PC-3 (cell line): Measurements from ENCODE around the gene CEP112. TPM values are rescaled to one million over a fixed set of nuclear protein-coding genes. Genes with fewer than 3 reads are reported as not detected.

ENCODE experiments used
- ATAC-seq: fragments of 200-7000 bp; cut with Tn5 transposase; 2 replicates; pipeline ENCODE4 v1.9.1; 2020; ENCODE audit warnings: mild to moderate bottlenecking, moderate library complexity
- BruUV-seq: library from RNA; stranded (reverse); fragments of 400-500 nt; replicated peaks from 2 replicates; lab custom pipeline; 2021; lab: Mats Ljungman, UMichigan
- CTCF ChIA-PET: fragments of 300-600 bp; sonication (Branson Sonifier 250); formaldehyde crosslinking; loops from one replicate; lab custom pipeline; 2022; ENCODE audit warnings: antibody characterized with exemption; lab: Charles Lee
- POLR2A ChIA-PET: fragments of 300-600 bp; sonication (Branson Sonifier 250); formaldehyde crosslinking; loops from one replicate; lab custom pipeline; 2022; ENCODE audit warnings: antibody characterized with exemption; ENCODE audit not compliant: unreplicated experiment; lab: Charles Lee
- DNase-seq: peaks from one replicate; pipeline ENCODE4 v3.0.0-alpha.2; 2015
- H2AFZ ChIP-seq: fragments of 300-600 bp; sonication (generic); 2 replicates; pipeline ENCODE4 v1.6.0; 2016; ENCODE audit warnings: antibody characterized with exemption, low read length
- H3F3A ChIP-seq: fragments of 300-600 bp; sonication (generic); one replicate; pipeline ENCODE4 v1.6.0; 2017; ENCODE audit warnings: antibody characterized with exemption, low read length, control low read depth, mild to moderate bottlenecking; ENCODE audit not compliant: unreplicated experiment
- H3K27ac ChIP-seq: fragments of 300-600 bp; sonication (generic); 2 replicates; pipeline ENCODE4 v1.5.1; 2016; ENCODE audit warnings: mild to moderate bottlenecking, low read length
- H3K27me3 ChIP-seq: fragments of 300-600 bp; sonication (generic); 2 replicates; pipeline ENCODE4 v1.6.1; 2016; ENCODE audit warnings: low read length, mixed read lengths
- H3K36me3 ChIP-seq: fragments of 300-600 bp; sonication (generic); 2 replicates; pipeline ENCODE4 v1.6.1; 2016; ENCODE audit warnings: low read depth, mixed run types, low read length, mixed read lengths
- H3K4me1 ChIP-seq: fragments of 300-600 bp; sonication (generic); 2 replicates; pipeline ENCODE4 v1.5.1; 2016; ENCODE audit warnings: low read length; ENCODE audit not compliant: insufficient read depth
- H3K4me2 ChIP-seq: fragments of 300-600 bp; sonication (generic); 2 replicates; pipeline ENCODE4 v1.6.0; 2016; ENCODE audit warnings: low read length
- H3K4me3 ChIP-seq: fragments of 300-600 bp; sonication (generic); 2 replicates; pipeline ENCODE4 v1.5.1; 2016; ENCODE audit warnings: mild to moderate bottlenecking, low read length, mixed read lengths
- H3K79me2 ChIP-seq: fragments of 300-600 bp; sonication (generic); 2 replicates; pipeline ENCODE4 v1.6.1; 2017; ENCODE audit warnings: low read length, mixed read lengths
- H3K9ac ChIP-seq: fragments of 300-600 bp; sonication (generic); 2 replicates; pipeline ENCODE4 v1.6.0; 2016; ENCODE audit warnings: mild to moderate bottlenecking, low read length
- H3K9me2 ChIP-seq: fragments of 300-600 bp; sonication (generic); replicated peaks from 2 replicates; pipeline ENCODE4 v1.6.1; 2016; ENCODE audit warnings: mixed run types, low read length, mixed read lengths
- H3K9me3 ChIP-seq: fragments of 300-600 bp; sonication (generic); 2 replicates; pipeline ENCODE4 v1.6.1; 2016; ENCODE audit warnings: low read length, mixed read lengths
- H4K20me1 ChIP-seq: fragments of 300-600 bp; sonication (generic); 2 replicates; pipeline ENCODE4 v1.6.1; 2016; ENCODE audit warnings: low read length, mixed read lengths
- EZH2 ChIP-seq: fragments of 300-600 bp; sonication (generic); IDR thresholded peaks from one replicate; pipeline ENCODE4 v1.6.1; 2017; ENCODE audit warnings: antibody characterized with exemption, mild to moderate bottlenecking, low read length; ENCODE audit not compliant: unreplicated experiment
- EZH2phosphoT487 ChIP-seq: fragments of 300-600 bp; sonication (generic); IDR thresholded peaks from 2 replicates; pipeline ENCODE4 v1.6.1; 2018; ENCODE audit warnings: mild to moderate bottlenecking, antibody characterized with exemption, low read length, borderline replicate concordance
- intact Hi-C: fragments of 100-400 bp; cut with micrococcal nuclease; formaldehyde crosslinking; loops from 2 replicates; pipeline ENCODE4 v1.9.0; 2023
- total RNA-seq: library from RNA; depleted of rRNA; stranded (reverse); fragments of >200 nt; gene quantifications from 2 replicates; pipeline ENCODE4 v1.2.3, GENCODE V29; 2014
- TF ChIP-seq, protein P1 (sequence below): fragments of 300-600 bp; sonication (generic); conservative IDR thresholded peaks from 2 replicates; pipeline ENCODE4 v1.5.1; 2017; ENCODE audit warnings: antibody characterized with exemption, low read depth, mild to moderate bottlenecking, low read length

CEP112 gene
- total RNA-seq, 1 experiment from 2014 or later, result 6.5 TPM

- Histone ChIP-seq H3K79me2 (no peaks in the 10 kb centered on the region), H3K27ac (no peak overlapping the region), H3K4me3 (no peak overlapping the region), H3F3A (peaks cover 9% of the 10 kb centered on the region), H3K9me3 (peaks cover 6% of the 10 kb centered on the region), H3K4me2 (no peak overlapping the region), H3K4me1 (no peaks in the 10 kb centered on the region), H2AFZ (no peak overlapping the region), H3K9ac (no peak overlapping the region), H4K20me1 (no peaks in the 10 kb centered on the region), H3K36me3 (no peaks in the 10 kb centered on the region), H3K9me2 (no peaks in the 10 kb centered on the region), H3K27me3 (no peaks in the 10 kb centered on the region)
- no peak for ATAC-seq
- ChIA-PET CTCF (no interaction called here), POLR2A (no interaction called here)
- DNase-seq, result no peak
- BruUV-seq, result no TSS peak
- TF ChIP-seq EZH2 (no peak), EZH2phosphoT487 (no peak)
- TF ChIP-seq, protein P1, sequence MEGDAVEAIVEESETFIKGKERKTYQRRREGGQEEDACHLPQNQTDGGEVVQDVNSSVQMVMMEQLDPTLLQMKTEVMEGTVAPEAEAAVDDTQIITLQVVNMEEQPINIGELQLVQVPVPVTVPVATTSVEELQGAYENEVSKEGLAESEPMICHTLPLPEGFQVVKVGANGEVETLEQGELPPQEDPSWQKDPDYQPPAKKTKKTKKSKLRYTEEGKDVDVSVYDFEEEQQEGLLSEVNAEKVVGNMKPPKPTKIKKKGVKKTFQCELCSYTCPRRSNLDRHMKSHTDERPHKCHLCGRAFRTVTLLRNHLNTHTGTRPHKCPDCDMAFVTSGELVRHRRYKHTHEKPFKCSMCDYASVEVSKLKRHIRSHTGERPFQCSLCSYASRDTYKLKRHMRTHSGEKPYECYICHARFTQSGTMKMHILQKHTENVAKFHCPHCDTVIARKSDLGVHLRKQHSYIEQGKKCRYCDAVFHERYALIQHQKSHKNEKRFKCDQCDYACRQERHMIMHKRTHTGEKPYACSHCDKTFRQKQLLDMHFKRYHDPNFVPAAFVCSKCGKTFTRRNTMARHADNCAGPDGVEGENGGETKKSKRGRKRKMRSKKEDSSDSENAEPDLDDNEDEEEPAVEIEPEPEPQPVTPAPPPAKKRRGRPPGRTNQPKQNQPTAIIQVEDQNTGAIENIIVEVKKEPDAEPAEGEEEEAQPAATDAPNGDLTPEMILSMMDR, result no peak
- intact Hi-C loops, result no loop called here
Observed at GRCh38 chr17:65975878-65976277, 216.1 kb downstream of the CEP112 start.

- peaks cover 22% of the 10 kb centered on the region for H3K9me3 ChIP-seq
- H3K4me3 ChIP-seq, result no peak overlapping the region
- no peak for DNase-seq
- intact Hi-C loops, result no loop called here
- H3K4me2 ChIP-seq, result no peak overlapping the region
- peaks cover 26% of the 10 kb centered on the region for H3F3A ChIP-seq
- no peak overlapping the region for H3K27ac ChIP-seq
- no peak for ATAC-seq
- ChIA-PET POLR2A (no interaction called here), CTCF (no interaction called here)
- no peaks in the 10 kb centered on the region for H3K4me1 ChIP-seq
- no peak for TF ChIP-seq EZH2phosphoT487
- TF ChIP-seq, protein P1, result no peak
- TF ChIP-seq EZH2, result no peak
- no peaks in the 10 kb centered on the region for H3K27me3 ChIP-seq
- H4K20me1 ChIP-seq, result no peaks in the 10 kb centered on the region
- BruUV-seq, result no TSS peak
- H3K36me3 ChIP-seq, result no peaks in the 10 kb centered on the region
- H3K79me2 ChIP-seq, result no peaks in the 10 kb centered on the region
- no peak overlapping the region for H2AFZ ChIP-seq
- H3K9me2 ChIP-seq, result no peaks in the 10 kb centered on the region
- H3K9ac ChIP-seq, result no peak overlapping the region
Observed at GRCh38 chr17:65973237-65973636, 218.7 kb downstream of the CEP112 start.

DNA sequence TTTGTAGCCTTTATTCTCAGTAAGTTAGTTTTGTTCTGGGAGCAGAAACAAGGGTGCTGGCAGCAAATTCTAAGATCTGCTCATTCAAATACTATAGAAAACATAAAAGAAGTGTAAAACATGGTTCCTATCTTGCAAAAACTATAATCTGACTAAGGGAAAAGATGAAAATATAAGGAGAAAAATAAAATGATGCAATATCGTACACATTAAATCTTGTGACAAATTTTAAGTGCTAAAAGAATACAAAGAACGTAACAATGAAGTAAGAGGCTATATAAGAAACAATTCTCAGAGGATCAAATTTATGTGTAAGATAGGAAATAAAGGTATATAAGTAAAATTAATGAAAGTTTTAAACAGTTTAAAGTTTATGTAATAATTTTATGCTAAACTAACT lies 224.6 kb downstream of the CEP112 start:
- ATAC-seq (no peak), DNase-seq (no peak)
- H3K9me3 ChIP-seq, result peaks cover 22% of the 10 kb centered on the region
- intact Hi-C loops, result no loop called here
- ChIA-PET POLR2A (no interaction called here), CTCF (no interaction called here)
- peaks cover 26% of the 10 kb centered on the region for H3F3A ChIP-seq
- H3K36me3 ChIP-seq, result no peaks in the 10 kb centered on the region
- H3K4me2 ChIP-seq, result no peak overlapping the region
- H3K9me2 ChIP-seq, result no peaks in the 10 kb centered on the region
- H3K4me3 ChIP-seq, result no peak overlapping the region
- no peaks in the 10 kb centered on the region for H3K27me3 ChIP-seq
- no peaks in the 10 kb centered on the region for H3K4me1 ChIP-seq
- no peaks in the 10 kb centered on the region for H3K79me2 ChIP-seq
- TF ChIP-seq EZH2, result no peak
- no peak for TF ChIP-seq EZH2phosphoT487
- TF ChIP-seq, protein P1, result no peak
- no peak overlapping the region for H3K9ac ChIP-seq
- no peak overlapping the region for H2AFZ ChIP-seq
- no peaks in the 10 kb centered on the region for H4K20me1 ChIP-seq
- BruUV-seq, result no TSS peak
- H3K27ac ChIP-seq, result no peak overlapping the region
